ENCODE measurements around the gene RNF34. TPM values are rescaled to one million over a fixed set of nuclear protein-coding genes. Genes with fewer than 3 reads are reported as not detected.
A peak's percentile ranks its signal among the peaks of the same experiment; 100 is the strongest.

The RNF34 gene
- total and polyA plus RNA-seq, 7 donors: 19.8 to 52.4 (median 34.3) TPM

DNA sequence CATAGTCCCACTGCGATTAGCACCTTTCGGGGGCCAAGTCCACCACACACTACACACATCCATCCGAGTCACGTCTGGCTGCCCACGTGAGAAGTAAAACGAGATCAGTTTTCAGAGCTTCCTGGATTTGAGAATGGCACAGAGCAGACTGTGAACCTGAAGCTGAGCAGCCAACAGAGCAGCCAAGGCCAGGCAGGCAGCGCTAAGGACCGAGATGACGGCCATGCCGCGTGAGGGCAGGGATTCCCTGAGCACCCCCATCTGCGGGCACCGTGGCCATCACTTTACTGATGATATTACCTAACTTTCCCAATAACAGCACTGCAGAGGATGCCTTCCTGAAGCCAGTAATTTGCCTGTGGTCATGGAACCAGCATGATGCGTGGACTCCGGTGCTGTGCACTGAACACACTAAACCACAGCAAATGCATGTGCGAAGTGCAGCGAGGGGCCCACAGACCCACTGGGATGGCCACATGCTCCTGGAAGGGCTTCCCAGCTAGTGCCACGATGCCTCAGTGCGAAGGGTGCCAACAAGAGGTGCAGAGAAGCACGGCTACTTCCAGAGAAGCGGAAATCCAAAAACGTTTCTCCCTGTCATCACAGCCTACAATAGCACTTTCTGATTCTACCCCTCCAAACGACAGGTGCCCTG, 56.0 kb downstream of the RNF34 start:
- H3K36me3 ChIP-seq: peaks cover 0 to 2% (median 0%) of the 10 kb centered on the region in 4 donors
- H3K9me3 ChIP-seq: no peaks in the 10 kb centered on the region
- intact Hi-C loops (cut with DNase I): no loop called here
- no peak overlapping the region for H3K27ac ChIP-seq
- 89 to 95% methylated on average over 23 of the region's 23 CpGs for WGBS, 2 donors
- H3K27me3 ChIP-seq: no peaks in the 10 kb centered on the region
- no peak for DNase-seq
- TF ChIP-seq POLR2AphosphoS5 (IDR thresholded peaks at IDR 0.05) (no peak), CTCF (IDR thresholded peaks at IDR 0.05) (no peak), POLR2A (IDR thresholded peaks at IDR 0.05) (no peak), EP300 (IDR thresholded peaks at IDR 0.05) (no peak)
- H3K4me3 ChIP-seq: no peak overlapping the region
- H3K4me1 ChIP-seq: peaks cover 0 to 24% (median 10%) of the 10 kb centered on the region in 4 donors

- Histone ChIP-seq H3K4me3 (no peak overlapping the region), H3K9me3 (no peaks in the 10 kb centered on the region), H3K27ac (no peak overlapping the region), H3K36me3 (no peaks in the 10 kb centered on the region), H3K27me3 (no peaks in the 10 kb centered on the region), H3K4me1 (peaks cover 0 to 24% (median 8%) of the 10 kb centered on the region in 4 donors)
- 88 to 91% methylated on average over 8 of the region's 8 CpGs for WGBS, 2 donors
- no peak for DNase-seq
- intact Hi-C loops (cut with DNase I): no loop called here
- TF ChIP-seq CTCF (IDR thresholded peaks at IDR 0.05) (no peak), EP300 (IDR thresholded peaks at IDR 0.05) (no peak), POLR2AphosphoS5 (IDR thresholded peaks at IDR 0.05) (no peak), POLR2A (IDR thresholded peaks at IDR 0.05) (no peak)
Measured at GRCh38 chr12:121456551-121456950, 56.6 kb downstream of the RNF34 start.

DNA sequence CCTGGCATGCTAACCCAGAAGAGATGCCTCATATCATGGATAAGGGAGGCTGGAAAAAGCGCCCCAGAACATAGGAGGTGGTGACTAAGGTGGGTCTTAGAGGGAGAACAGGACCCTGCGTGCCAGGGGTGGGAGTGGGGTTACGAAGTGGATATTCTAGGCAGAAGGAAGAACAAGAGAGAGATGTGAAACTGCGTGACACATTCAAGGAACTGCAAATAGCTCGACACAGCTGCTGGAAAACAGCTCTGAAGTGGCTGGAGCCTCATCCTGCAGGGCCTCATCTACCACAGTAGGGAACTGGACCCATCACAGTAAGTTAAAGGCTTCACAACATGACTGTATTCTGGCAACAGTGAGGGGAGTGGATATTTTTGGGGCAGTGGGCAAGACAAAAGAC, 61.1 kb downstream of the RNF34 start:
- no peak for DNase-seq
- 90 to 91% methylated on average over 5 of the region's 5 CpGs for WGBS, 2 donors
- Histone ChIP-seq H3K4me1 (peaks cover 0 to 14% (median 10%) of the 10 kb centered on the region in 4 donors), H3K27ac (no peak overlapping the region), H3K4me3 (no peak overlapping the region), H3K36me3 (peaks cover 0 to 4% (median 0%) of the 10 kb centered on the region in 4 donors), H3K9me3 (no peaks in the 10 kb centered on the region), H3K27me3 (no peaks in the 10 kb centered on the region)
- intact Hi-C loops (cut with DNase I): no loop called here
- no peak for TF ChIP-seq POLR2A (IDR thresholded peaks at IDR 0.05)

GRCh38 chr12:121464331-121464730, 64.4 kb downstream of the RNF34 start:
- Histone ChIP-seq H3K4me3 (no peak overlapping the region), H3K9me3 (no peaks in the 10 kb centered on the region), H3K4me1 (peaks cover 0 to 21% (median 20%) of the 10 kb centered on the region in 4 donors), H3K27me3 (no peaks in the 10 kb centered on the region), H3K36me3 (peaks cover 0 to 4% (median 0%) of the 10 kb centered on the region in 4 donors), H3K27ac (no peak overlapping the region)
- no peak for TF ChIP-seq POLR2A (IDR thresholded peaks at IDR 0.05)
- no peak for TF ChIP-seq EP300 (IDR thresholded peaks at IDR 0.05)
- TF ChIP-seq POLR2AphosphoS5 (IDR thresholded peaks at IDR 0.05): no peak
- no peak for TF ChIP-seq CTCF (IDR thresholded peaks at IDR 0.05)
- intact Hi-C loops (cut with DNase I): no loop called here
- DNase-seq: no peak
- 93 to 96% methylated on average over 13 of the region's 13 CpGs for WGBS, 2 donors

DNA sequence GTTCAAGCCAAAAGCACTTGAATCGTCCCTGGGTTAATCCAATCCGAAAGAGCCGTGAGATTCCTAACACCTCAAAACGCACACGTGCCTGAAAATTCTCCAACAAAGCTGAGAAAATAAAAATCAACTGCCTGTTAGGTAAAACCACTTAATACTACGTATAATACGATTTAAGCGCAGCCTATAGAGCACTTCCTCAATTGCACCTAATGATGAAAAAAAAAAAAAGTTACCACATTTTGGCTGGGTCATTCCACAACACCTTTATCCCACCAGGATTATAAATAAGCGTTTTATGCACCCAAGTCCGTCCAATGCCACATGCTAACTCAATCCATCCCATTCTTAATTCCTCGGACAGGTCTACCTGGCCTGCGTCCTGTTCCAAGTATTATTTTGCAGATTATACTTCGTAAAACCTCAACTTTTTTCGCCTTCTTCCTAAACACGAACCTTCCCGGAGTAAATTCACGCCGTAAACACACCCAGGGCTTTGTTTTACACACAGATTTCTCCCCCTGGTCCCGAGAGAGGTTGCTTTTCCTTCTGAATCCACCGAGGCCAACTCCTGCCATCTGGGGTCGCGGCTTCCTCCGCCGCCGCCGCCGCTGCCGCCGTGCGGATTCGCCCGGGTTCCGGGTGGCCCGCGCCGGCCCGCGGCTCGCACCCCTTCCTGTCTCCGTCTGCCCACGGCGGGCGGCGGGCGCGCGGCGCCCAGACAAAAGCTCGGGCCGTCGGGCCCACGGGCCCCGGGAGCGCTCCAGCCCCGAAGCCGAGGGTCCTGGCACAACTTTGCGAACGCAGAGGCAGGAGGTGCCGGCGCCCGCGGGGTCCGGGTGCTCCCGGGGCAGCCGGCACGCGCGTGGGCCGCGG, 66.2 kb downstream of the RNF34 start:
- H3K27me3 ChIP-seq: no peaks in the 10 kb centered on the region
- 6 to 7% methylated on average over 70 of the region's 70 CpGs for WGBS, 2 donors
- TF ChIP-seq POLR2A (IDR thresholded peaks at IDR 0.05) (no peak), POLR2AphosphoS5 (IDR thresholded peaks at IDR 0.05) (no peak), EP300 (IDR thresholded peaks at IDR 0.05) (no peak), CTCF (IDR thresholded peaks at IDR 0.05) (no peak)
- peak overlapping the region; percentile 14 to 74 (median 64) for H3K4me3 ChIP-seq
- H3K27ac ChIP-seq: peak overlapping the region in 3 of 4 donors; percentile 85 to 91 (median 87)
- H3K9me3 ChIP-seq: no peaks in the 10 kb centered on the region
- H3K4me1 ChIP-seq: peaks cover 0 to 21% (median 20%) of the 10 kb centered on the region in 4 donors
- peaks cover 0 to 4% (median 0%) of the 10 kb centered on the region in 4 donors for H3K36me3 ChIP-seq
- intact Hi-C loops (cut with DNase I): no loop called here
- DNase-seq: no peak
